ENCODE results near the gene SLC39A1. TPM values are rescaled to one million over a fixed set of nuclear protein-coding genes. Genes with fewer than 3 reads are reported as not detected.

Gene SLC39A1
- total RNA-seq, 4 donors from 2014 or later = 60.0 to 79.5 (median 69.6) TPM

- H3K36me3 ChIP-seq = peaks cover 88% of the 10 kb centered on the region
- no peaks in the 10 kb centered on the region for H3K4me1 ChIP-seq
- no peak overlapping the region for H3K4me3 ChIP-seq
- no peaks in the 10 kb centered on the region for H3K27me3 ChIP-seq
- no peaks in the 10 kb centered on the region for H3K9me3 ChIP-seq
- TF ChIP-seq POLR2A (IDR thresholded peaks at IDR 0.05) (no peak), POLR2AphosphoS5 (IDR thresholded peaks at IDR 0.05) (no peak)
- 100% methylated on average over 9 of the region's 9 CpGs for WGBS
- DNase-seq (ENCODE audit: low spot score in 2 of 2) = no peak
- H3K27ac ChIP-seq = no peak overlapping the region
Observed at GRCh38 chr1:153934746-153935145, 28.6 kb downstream of the SLC39A1 start.

DNA sequence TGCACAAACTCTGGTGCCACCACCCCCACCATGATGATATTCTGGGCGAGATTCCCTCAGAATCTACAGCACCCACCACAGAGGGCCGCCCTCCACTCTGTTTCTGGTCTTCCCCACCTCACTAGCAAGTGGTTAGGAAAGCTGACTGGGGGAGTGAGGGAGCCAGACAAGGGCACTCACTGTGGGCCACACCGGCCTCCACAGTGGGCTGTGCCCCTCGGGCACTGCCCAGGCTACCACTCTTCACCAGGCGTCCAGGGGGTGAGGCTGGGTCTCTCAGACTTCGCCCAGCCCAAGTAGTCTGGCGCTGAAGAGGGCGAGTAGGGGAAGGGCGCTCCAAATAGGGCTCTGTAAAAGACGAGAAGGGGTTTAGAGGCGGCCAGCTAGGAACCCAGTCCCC lies 29.4 kb downstream of the SLC39A1 start:
- H3K9me3 ChIP-seq = no peaks in the 10 kb centered on the region
- H3K4me1 ChIP-seq = peaks cover 4% of the 10 kb centered on the region
- TF ChIP-seq POLR2A (IDR thresholded peaks at IDR 0.05) (no peak), EP300 (IDR thresholded peaks at IDR 0.05) (no peak), POLR2AphosphoS5 (IDR thresholded peaks at IDR 0.05) (no peak)
- TF ChIP-seq, protein P1, sequence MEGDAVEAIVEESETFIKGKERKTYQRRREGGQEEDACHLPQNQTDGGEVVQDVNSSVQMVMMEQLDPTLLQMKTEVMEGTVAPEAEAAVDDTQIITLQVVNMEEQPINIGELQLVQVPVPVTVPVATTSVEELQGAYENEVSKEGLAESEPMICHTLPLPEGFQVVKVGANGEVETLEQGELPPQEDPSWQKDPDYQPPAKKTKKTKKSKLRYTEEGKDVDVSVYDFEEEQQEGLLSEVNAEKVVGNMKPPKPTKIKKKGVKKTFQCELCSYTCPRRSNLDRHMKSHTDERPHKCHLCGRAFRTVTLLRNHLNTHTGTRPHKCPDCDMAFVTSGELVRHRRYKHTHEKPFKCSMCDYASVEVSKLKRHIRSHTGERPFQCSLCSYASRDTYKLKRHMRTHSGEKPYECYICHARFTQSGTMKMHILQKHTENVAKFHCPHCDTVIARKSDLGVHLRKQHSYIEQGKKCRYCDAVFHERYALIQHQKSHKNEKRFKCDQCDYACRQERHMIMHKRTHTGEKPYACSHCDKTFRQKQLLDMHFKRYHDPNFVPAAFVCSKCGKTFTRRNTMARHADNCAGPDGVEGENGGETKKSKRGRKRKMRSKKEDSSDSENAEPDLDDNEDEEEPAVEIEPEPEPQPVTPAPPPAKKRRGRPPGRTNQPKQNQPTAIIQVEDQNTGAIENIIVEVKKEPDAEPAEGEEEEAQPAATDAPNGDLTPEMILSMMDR (IDR thresholded peaks at IDR 0.05) = no peak
- 95% methylated on average over 10 of the region's 11 CpGs for WGBS
- no peak for DNase-seq (ENCODE audit: low spot score in 2 of 2)
- peaks cover 80% of the 10 kb centered on the region for H3K36me3 ChIP-seq
- H3K27me3 ChIP-seq = no peaks in the 10 kb centered on the region
- no peak overlapping the region for H3K27ac ChIP-seq
- H3K4me3 ChIP-seq = no peak overlapping the region

DNA sequence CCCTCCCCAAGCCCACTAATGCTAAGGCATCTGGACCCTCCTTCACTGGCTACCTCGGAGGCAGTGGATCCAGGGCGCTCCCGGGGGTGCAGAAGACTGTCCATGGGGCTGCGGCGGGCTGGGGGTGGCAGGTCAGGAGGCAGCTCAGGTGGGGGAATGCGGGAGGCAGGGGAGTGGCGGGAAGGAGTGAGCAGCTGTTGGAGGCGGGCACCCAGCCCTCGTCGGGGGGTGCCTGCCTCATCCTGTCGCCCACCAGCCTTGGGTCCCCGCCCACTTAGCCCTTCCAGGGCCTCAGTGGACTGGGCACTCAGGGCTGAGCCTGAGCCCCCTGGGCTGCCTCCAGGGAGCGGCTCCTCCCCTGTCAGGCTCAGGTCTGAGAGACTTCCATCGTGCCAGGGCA lies 29.9 kb downstream of the SLC39A1 start:
- Histone ChIP-seq H3K27me3 (no peaks in the 10 kb centered on the region), H3K9me3 (no peaks in the 10 kb centered on the region), H3K36me3 (peaks cover 76% of the 10 kb centered on the region), H3K4me1 (peaks cover 7% of the 10 kb centered on the region), H3K4me3 (no peak overlapping the region), H3K27ac (no peak overlapping the region)
- DNase-seq (ENCODE audit: low spot score in 2 of 2) = no peak
- TF ChIP-seq, protein P1 (IDR thresholded peaks at IDR 0.05) = no peak
- TF ChIP-seq EP300 (IDR thresholded peaks at IDR 0.05) = no peak
- no peak for TF ChIP-seq POLR2A (IDR thresholded peaks at IDR 0.05)
- TF ChIP-seq POLR2AphosphoS5 (IDR thresholded peaks at IDR 0.05) = no peak
- WGBS = no CpG with 5 or more reads among the region's 14 CpGs

- no peaks in the 10 kb centered on the region for H3K9me3 ChIP-seq
- no peak for DNase-seq (ENCODE audit: low spot score in 2 of 2)
- H3K36me3 ChIP-seq = peaks cover 68% of the 10 kb centered on the region
- H3K4me3 ChIP-seq = no peak overlapping the region
- TF ChIP-seq POLR2AphosphoS5 (IDR thresholded peaks at IDR 0.05) (no peak), POLR2A (IDR thresholded peaks at IDR 0.05) (no peak), EP300 (IDR thresholded peaks at IDR 0.05) (no peak)
- TF ChIP-seq, protein P1 (IDR thresholded peaks at IDR 0.05) = no peak
- WGBS = 90% methylated on average over 16 of the region's 18 CpGs
- H3K4me1 ChIP-seq = peaks cover 7% of the 10 kb centered on the region
- no peaks in the 10 kb centered on the region for H3K27me3 ChIP-seq
- H3K27ac ChIP-seq = no peak overlapping the region
Observed at GRCh38 chr1:153932156-153933131, 30.9 kb downstream of the SLC39A1 start.

- no peak for DNase-seq (ENCODE audit: low spot score in 2 of 2)
- H3K27ac ChIP-seq = no peak overlapping the region
- H3K36me3 ChIP-seq = peaks cover 46% of the 10 kb centered on the region
- H3K27me3 ChIP-seq = no peaks in the 10 kb centered on the region
- H3K4me1 ChIP-seq = peaks cover 7% of the 10 kb centered on the region
- 90% methylated on average over 13 of the region's 14 CpGs for WGBS
- H3K4me3 ChIP-seq = no peak overlapping the region
- no peak for TF ChIP-seq POLR2AphosphoS5 (IDR thresholded peaks at IDR 0.05)
- TF ChIP-seq, protein P1 (IDR thresholded peaks at IDR 0.05) = no peak
- no peak for TF ChIP-seq EP300 (IDR thresholded peaks at IDR 0.05)
- TF ChIP-seq POLR2A (IDR thresholded peaks at IDR 0.05) = no peak
- H3K9me3 ChIP-seq = no peaks in the 10 kb centered on the region
Observed at GRCh38 chr1:153929981-153930948, 33.1 kb downstream of the SLC39A1 start.

Data from suprapubic skin (tissue), 4 donors.